Kidney (tissue), 14 donors: Measurements from ENCODE around the gene ARAF. TPM values are rescaled to one million over a fixed set of nuclear protein-coding genes. Genes with fewer than 3 reads are reported as not detected.

Experiments used
- DNase-seq, 5 donors: peaks; one replicate each; pipeline ENCODE4 v3.0.0-alpha.2; 2013 to 2020
- FAIRE-seq: peaks from 2 replicates; lab custom pipeline; 2012; peaks lifted over from hg19 to GRCh38; lab: Jason Lieb, UNC
- H3K27ac ChIP-seq, 2 donors: one replicate each; pipeline ENCODE4 v1.7.0; 2013; ENCODE audit warnings: low read depth in 2 of 2, low read length in 2 of 2, inconsistent platforms in 1 of 2
- H3K27me3 ChIP-seq: one replicate; pipeline ENCODE4 v1.7.1; 2013; ENCODE audit warnings: low read length, inconsistent platforms; ENCODE audit not compliant: control insufficient read depth, insufficient read depth
- H3K36me3 ChIP-seq, 3 donors: one replicate each; pipeline versions ENCODE4 v1.7.0 to v1.7.1; 2013; ENCODE audit warnings: low read length in 3 of 3, control low read depth in 1 of 3, inconsistent platforms in 1 of 3; ENCODE audit not compliant: insufficient read depth in 3 of 3, control insufficient read depth in 2 of 3
- H3K4me1 ChIP-seq, 3 donors: one replicate each; pipeline versions ENCODE4 v1.7.0 to v1.7.1; 2013; ENCODE audit warnings: low read length in 3 of 3, inconsistent platforms in 1 of 3, low read depth in 1 of 3; ENCODE audit not compliant: control insufficient read depth in 2 of 3, insufficient read depth in 2 of 3
- H3K4me3 ChIP-seq, 3 donors: one replicate each; pipeline versions ENCODE4 v1.7.0 to v1.8.1; 2013; ENCODE audit warnings: low read length in 3 of 3, control low read depth in 1 of 3, inconsistent platforms in 1 of 3
- H3K9ac ChIP-seq, 3 donors: one replicate each; pipeline versions ENCODE4 v1.7.0 to v1.7.1; 2013; ENCODE audit warnings: low read length in 3 of 3, control low read depth in 1 of 3, inconsistent platforms in 1 of 3
- H3K9me3 ChIP-seq, 3 donors: one replicate each; pipeline versions ENCODE4 v1.7.0 to v1.7.1; 2013; ENCODE audit warnings: low read length in 3 of 3, control low read depth in 1 of 3, inconsistent platforms in 1 of 3; ENCODE audit not compliant: control insufficient read depth in 2 of 3, insufficient read depth in 1 of 3
- CTCF ChIP-seq: IDR thresholded peaks from 3 replicates; pipeline ENCODE4 v1.5.1; 2012; ENCODE audit warnings: mild to moderate bottlenecking, moderate library complexity, borderline replicate concordance; ENCODE audit not compliant: insufficient read depth; ENCODE audit errors: extremely low read depth
- intact Hi-C: fragments of 100-400 bp; cut with DNase I; formaldehyde crosslinking; loops from one replicate; pipeline ENCODE4 v1.11.1; 2022
- polyA plus RNA-seq: library from polyadenylated mRNA; stranded (reverse); fragments of 350-450 nt; fragmentation: Illumina TruSeq; extraction: RNeasy Lipid Tissue Mini Kit (QIAGEN cat#74804); gene quantifications from one replicate; pipeline ENCODE4 v1.2.3, GENCODE V29; 2014; ENCODE audit warnings: low read depth, low replicate concordance; ENCODE audit not compliant: insufficient read depth
- total RNA-seq: library from RNA; stranded (reverse); fragmentation: NEBNext Ultra II Directional; extraction: Animal tissue kit (Norgen Biotek cat#: 25700); gene quantifications from one replicate; pipeline ENCODE4 v1.2.1, GENCODE V29; 2021
- donor health status: control.
- donor health status: control.
- donor health status: control.
- donor health status: control.
- donor health status: control.
- donor health status: DM: yes; HTN: yes; CAD: no.
- donor health status: Normal renal cell carcinoma (clear cell type).

Gene ARAF
- total and polyA plus RNA-seq, 2 donors from 2014 or later: 79.4 to 105 TPM

GRCh38 chrX:47556045-47556623, 4.9 kb upstream of the ARAF start:
- TF ChIP-seq CTCF: no peak
- H3K27ac ChIP-seq: peak overlapping the region; percentile 74 to 94
- DNase-seq (peak; percentile 92 to 96 (median 94)), FAIRE-seq (peak; percentile 99)
- no peaks in the 10 kb centered on the region for H3K36me3 ChIP-seq
- peaks cover 0 to 5% (median 0%) of the 10 kb centered on the region in 3 donors for H3K4me1 ChIP-seq
- no peaks in the 10 kb centered on the region for H3K9me3 ChIP-seq
- H3K4me3 ChIP-seq: peak overlapping the region; percentile 2 to 75 (median 60)
- peak overlapping the region in 2 of 3 donors; percentile 69 for H3K9ac ChIP-seq
- intact Hi-C loops: no loop called here
- H3K27me3 ChIP-seq: no peaks in the 10 kb centered on the region

GRCh38 chrX:47558436-47558835, 2.6 kb upstream of the ARAF start:
- Histone ChIP-seq H3K4me3 (no peak overlapping the region), H3K9me3 (no peaks in the 10 kb centered on the region), H3K27me3 (no peaks in the 10 kb centered on the region), H3K9ac (no peak overlapping the region), H3K36me3 (peaks cover 0 to 7% (median 0%) of the 10 kb centered on the region in 3 donors), H3K27ac (no peak overlapping the region), H3K4me1 (peaks cover 0 to 5% (median 0%) of the 10 kb centered on the region in 3 donors)
- intact Hi-C loops: no loop called here
- DNase-seq (no peak), FAIRE-seq (no peak)
- no peak for TF ChIP-seq CTCF

- peak overlapping the region; percentile 96 to 99 for H3K27ac ChIP-seq
- H3K27me3 ChIP-seq: no peaks in the 10 kb centered on the region
- no peaks in the 10 kb centered on the region for H3K9me3 ChIP-seq
- H3K4me3 ChIP-seq: peak overlapping the region; percentile 76 to 85 (median 78)
- intact Hi-C loops: no loop called here
- peak overlapping the region; percentile 24 to 91 (median 53) for H3K9ac ChIP-seq
- FAIRE-seq (peak; percentile 57), DNase-seq (no peak)
- peaks cover 0 to 17% (median 3%) of the 10 kb centered on the region in 3 donors for H3K36me3 ChIP-seq
- peaks cover 0 to 5% (median 0%) of the 10 kb centered on the region in 3 donors for H3K4me1 ChIP-seq
- TF ChIP-seq CTCF: no peak
These were observed 649 bp upstream of the ARAF start for GRCh38 chrX:47560179-47560933.
